H54 (cell line): Measurements from ENCODE around the gene FAM219B.
"Not testable (repeated sequence)": the region's sequence is repeated elsewhere in the genome, so short reads cannot be mapped to it uniquely, and the experiment has no call there.

ENCODE experiments used
- DNase-seq: peaks from one replicate; pipeline ENCODE4 v3.0.0; 2011; ENCODE audit warnings: low spot score, mixed read lengths; ENCODE audit not compliant: insufficient read length
- FAIRE-seq: peaks from 3 replicates; lab custom pipeline; 2011; peaks lifted over from hg19 to GRCh38; lab: Jason Lieb, UNC
- POLR2A ChIP-seq: IDR thresholded peaks from 2 replicates; pipeline ENCODE4 v1.6.1; 2011; ENCODE audit warnings: low read depth, mild to moderate bottlenecking, low read length

The FAM219B gene

DNA sequence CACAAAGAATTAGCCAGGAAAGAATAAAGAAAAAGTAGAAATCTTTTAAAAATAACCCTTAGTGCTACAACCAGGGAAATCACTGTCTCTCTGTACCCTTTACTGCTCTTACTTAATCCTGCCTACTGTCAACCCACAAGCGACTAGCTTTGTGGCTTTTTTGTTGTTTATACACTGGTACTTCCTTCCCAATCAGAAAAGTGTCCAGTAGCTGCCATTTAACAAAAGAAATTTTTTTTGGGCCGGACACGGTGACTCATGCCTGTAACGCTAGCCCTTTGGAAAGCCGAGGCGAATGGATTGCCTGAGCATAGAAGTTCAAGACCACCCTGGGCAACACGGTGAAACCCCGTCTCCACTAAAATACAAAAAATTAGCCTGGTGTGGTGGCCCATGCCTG, 13.8 kb upstream of the FAM219B start:
- FAIRE-seq (no peak), DNase-seq (no peak)
- TF ChIP-seq POLR2A: no peak

DNA sequence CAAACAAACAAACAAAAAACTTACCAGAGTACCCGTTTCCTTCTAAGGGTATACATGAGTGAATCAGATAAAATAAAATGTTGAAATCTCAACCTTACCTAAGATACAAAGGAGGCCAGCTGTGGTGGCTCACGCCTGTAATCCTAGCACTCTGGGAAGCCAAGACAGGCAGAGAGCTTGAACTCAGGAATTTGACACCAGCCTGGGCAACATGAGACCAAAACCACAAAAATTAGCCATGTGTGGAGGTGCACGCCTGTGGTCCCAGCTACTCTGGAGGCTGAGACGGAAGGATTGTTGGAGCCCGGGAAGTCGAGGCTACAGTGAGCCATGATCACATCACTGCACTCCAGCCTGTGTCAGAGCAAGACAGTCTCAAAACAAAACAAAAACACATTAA, 11.0 kb upstream of the FAM219B start:
- TF ChIP-seq POLR2A: no peak
- no peak for DNase-seq
- no peak for FAIRE-seq

DNA sequence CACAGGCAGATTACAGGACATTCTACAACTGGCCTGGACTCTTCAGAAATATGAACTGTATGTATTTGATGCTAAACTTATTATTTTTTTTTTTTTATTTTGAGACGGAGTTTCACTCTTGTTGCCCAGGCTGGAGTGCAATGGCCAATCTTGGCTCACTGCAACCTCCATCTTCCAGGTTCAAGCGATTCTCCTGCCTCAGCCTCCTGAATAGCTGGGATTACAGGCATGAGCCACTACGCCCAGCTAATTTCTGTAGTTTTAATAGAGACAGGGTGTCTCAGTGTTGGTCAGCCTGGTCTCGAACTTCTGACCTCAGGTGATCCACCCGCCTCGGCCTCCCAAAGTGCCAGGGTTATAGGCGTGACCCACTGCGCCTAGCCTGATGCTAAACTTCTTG, 7.1 kb upstream of the FAM219B start:
- DNase-seq, FAIRE-seq: not testable (repeated sequence)

DNA sequence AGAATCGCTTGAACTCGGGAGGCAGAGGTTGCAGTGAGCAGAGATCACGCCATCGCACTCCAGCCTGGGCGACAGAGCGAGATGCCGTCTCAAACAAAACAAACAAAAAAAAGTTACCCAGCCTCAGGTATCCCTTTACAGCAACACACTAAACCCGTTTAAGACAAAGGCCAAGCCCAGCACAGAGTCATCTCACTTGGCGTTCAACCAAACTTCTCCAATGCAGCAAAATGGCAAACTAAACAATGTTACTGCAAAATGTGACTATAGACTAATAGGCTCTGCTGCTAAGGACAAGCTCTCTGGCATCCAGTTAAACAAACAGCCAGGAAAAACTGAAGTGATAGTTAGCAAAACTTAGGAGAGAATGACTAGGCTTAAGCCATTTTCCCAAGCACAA, 6.4 kb upstream of the FAM219B start:
- no peak for DNase-seq
- no peak for FAIRE-seq
- no peak for TF ChIP-seq POLR2A

DNA sequence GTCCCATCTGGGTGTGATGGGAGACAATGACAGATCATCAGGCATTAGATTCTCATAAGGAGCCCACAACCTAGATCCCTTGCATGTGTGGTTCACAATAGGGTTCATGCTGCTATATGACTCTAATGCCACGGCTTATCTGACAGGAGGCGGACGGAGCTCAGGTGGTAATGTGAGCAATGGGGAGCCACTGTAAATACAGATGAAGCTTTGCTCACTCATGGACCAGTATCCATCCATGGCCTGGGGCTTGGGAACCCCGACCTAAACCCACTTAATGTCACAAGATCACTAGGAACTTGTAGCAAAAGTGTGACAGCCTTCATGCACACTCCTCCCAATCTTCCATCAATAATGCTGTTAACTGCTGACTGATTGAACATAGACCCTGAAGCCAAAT, 2.0 kb upstream of the FAM219B start:
- FAIRE-seq (no peak), DNase-seq (no peak)
- TF ChIP-seq POLR2A: no peak

DNA sequence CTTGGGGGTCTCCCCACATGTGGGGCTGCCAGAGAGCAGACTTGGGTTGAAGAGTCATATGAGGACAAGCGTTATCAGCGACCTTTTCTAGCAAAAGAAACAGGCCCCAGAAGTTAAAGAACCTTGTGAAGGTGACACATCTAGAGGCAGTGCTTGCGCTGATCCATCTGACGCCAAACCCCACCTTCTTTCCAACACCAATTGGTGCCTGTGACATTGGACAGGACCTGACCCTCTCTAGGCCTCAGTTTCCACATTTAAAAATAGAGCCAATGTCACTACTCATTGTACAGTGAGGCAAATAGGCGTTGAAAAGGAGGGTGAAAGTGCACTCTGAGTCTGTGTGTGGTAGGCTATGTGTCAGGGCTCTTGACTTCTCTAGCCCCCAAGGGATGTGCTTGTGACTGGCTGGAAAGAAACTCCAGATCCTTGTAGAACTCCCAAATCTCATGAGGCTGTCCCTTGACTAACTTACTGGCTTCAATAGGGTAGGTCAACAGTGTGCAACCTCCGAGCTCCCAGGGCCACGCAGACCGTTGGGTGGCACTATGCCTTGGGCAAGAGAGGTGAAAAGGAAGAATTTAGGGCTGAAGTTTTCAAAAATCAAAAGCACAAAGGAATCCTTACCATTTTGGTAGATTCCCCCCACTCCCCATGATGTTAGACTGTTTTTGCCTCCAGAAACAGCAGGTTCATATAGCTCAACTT, 666 bp upstream of the FAM219B start:
- FAIRE-seq: no peak
- no peak for TF ChIP-seq POLR2A
- DNase-seq: no peak

DNA sequence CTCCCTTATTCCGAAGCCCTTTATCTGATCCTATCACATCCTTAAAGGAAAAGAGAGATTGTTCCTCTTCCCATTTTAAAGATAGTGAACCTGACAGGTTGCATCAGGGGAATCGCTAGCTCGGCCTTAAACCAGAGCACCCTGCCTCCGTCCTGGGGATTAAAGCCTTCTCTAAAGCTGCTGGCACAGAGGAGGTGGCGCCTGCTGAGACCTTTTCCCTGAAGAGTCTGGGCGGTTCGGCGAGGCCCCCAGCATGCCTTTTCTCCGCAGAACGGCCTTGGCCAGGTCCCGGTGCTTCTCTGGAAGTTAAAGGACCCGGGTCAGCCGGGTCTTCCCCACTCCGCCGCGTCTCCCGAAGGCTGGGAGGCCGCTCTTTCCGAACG, 593 bp downstream of the FAM219B start:
- no peak for FAIRE-seq
- no peak for TF ChIP-seq POLR2A
- no peak for DNase-seq

DNA sequence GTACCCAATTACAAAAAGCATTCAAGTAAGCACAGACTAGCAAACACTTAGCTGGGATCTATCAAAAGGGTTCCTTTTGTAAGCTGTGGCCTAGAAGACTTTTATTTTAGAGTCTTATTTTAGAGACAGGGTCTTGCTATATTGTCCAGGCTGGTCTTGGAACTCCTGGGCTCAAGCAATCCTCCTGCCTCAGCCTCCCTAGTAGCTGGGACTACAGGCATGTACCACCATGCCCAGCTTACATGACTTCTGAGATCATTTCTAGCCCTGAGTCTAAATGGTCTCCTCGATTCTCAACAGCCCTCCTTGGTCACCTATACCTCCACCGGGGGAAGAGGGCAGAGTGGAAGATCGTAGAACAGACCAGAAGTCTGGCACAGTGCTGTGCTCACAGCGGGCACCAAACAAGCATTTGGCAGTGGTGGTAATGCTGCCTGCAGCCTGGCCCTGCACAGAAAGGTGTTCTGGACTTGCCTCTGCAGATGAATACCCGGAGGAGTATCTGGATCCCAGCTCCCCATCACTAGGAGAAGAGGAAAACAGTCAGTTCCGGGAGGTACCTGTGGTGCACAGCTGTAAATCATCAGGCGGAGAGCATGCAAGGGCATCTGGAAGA, 2.4 kb downstream of the FAM219B start:
- FAIRE-seq: no peak
- DNase-seq: no peak
- TF ChIP-seq POLR2A: no peak

DNA sequence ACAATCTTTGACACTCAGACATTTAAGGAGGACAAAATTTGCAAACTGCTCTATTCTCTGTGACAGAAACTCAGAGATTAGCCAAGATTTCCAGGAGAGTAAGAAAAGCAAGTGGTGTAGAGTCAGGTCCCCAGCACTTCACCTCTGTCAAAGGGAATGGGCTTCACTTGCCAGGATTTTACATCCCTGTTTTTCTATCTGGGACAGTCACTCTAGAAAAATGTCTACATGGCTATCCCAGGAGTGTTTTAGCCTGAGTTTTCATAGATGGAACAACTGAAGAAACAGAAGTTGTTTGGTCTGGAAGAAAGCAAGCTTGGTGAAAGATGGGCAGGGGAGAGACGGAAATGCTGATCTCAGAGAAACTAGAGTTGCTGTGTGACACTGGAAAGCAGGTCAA, 3.0 kb downstream of the FAM219B start:
- no peak for FAIRE-seq
- no peak for DNase-seq
- no peak for TF ChIP-seq POLR2A

DNA sequence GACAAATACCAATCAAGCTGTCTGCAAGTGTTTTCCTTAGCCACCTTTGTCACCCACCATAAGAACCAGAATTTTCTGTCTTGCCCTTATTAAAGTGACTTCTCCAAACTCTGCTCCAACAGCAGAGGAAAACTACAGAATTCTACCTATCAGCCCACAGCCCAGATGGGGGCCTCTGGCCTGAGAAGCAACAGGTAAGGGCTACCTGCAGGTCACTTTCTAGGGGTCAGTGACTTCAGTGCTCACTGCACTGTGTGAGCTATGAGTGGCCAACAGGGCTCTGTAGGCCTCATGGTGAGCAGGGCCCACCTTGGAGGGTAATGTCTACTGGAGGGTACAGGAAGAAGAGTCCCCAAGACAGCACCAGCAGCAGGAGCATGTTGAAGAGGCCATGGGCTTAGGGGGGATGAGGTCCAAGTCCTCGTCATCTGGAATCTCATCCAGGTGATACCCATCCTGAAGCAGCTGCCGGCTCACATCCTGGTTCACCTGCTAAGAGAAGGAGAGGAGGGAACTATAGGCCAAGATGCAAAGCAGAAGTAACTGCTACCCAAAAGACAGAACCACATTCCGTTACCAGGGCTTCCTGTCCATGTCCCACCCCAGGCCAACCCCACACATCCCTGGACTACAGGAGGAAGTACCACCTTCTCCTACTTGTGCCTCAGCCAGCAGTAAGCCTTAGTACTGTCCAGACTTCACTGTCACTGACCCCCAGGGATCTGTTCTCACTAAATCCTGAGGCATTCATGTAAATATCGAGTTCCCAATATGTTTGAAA, 4.2 kb downstream of the FAM219B start:
- DNase-seq (no peak), FAIRE-seq (no peak)
- TF ChIP-seq POLR2A: no peak

DNA sequence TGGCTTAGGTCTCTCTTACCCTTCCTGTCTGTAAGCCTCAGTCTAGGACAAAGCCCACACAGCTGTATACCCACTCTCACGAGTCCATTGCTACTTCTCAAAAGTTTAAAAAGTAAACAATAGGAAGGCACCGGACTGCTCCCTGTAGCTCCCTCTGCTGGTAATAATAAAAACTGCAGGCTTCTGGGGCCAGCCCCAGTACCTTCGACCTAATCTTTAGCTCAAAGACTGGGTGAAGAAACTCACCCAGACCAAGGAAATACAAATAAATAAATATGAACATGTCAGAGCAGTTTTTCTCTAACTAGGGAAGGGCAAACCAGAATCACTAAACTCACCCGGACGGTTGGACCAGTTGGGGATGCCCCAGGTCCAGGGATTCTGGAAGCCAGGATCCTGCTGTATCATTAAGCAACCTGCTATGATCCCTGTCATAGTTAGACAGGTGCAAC, 5.0 kb downstream of the FAM219B start:
- DNase-seq: peak; percentile 51
- TF ChIP-seq POLR2A: no peak
- no peak for FAIRE-seq

DNA sequence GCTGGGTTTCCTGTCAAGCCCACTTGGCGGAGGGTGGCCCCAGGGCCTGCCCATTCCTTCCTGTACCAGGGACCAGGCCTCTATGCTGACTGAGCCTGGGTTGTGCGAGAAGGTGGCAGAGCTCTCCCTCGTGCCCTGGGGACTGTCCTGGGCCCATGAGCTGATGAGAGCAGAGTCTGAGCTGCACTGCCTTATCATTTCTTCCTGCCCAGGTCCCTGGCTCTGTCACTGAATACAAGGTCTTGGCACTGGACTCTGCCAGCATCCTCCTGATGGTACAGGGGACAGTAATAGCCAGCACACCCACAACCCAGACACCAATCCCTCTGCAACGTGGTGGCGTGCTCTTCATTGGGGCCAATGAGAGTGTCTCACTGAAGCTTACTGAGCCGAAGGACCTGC, 9.3 kb downstream of the FAM219B start:
- FAIRE-seq (no peak), DNase-seq (no peak)
- no peak for TF ChIP-seq POLR2A

DNA sequence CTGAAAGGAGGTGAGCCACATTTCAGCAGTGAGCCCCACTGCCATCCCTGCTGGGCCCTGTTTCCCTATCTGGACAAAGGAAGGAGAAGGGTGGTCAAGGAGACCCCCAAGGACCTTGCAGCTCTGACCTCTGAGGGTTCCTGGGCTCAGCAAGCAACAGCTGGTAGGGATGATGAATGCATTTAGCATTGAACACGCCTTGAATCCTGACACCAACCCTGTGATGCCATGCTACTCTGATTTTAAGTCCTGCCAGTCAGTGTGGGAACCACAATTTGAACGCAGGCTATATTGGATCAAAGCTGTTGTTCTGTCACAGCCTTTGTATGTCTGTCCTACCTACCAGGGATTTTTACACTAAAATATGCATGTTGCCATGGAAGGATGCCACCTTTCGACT, 10.3 kb downstream of the FAM219B start:
- FAIRE-seq (no peak), DNase-seq (no peak)
- TF ChIP-seq POLR2A: no peak

DNA sequence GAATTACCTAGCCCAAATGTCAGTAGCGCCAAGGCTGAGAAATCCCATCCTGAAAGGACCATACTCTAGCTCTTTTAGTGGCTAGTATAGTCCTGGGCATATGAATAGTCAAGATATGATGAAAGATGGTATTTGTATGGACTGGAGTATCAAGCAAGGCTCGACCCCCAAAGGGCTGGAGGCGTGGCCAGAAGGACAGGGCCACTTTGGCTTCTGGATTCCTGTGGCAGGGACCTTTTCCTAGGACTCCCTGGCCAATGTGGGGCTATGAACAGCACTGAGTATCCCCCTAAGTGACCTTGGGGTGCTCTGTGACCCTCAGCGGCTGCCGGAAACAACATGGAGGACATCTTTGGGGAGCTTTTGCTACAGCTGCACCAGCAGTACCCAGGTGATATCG, 10.8 kb downstream of the FAM219B start:
- no peak for TF ChIP-seq POLR2A
- DNase-seq (no peak), FAIRE-seq (no peak)

DNA sequence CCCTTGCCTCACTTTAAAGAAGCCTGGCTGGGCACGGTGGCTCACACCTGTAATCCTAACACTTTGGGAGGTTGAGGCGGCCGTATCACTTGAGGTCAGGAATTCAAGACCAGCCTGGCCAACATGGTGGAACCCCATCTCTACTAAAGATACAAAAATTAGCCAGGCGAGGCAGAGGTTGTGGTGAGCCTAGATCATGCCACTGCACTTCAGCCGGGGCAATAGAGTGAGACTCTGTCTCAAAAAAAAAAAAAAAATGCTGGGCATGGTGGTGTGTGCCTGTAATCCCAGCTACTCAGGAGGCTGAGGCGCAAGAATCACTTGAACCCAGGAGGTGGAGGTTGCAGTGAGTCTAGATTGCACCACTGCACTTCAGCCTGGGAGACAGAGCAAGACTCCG, 12.3 kb downstream of the FAM219B start:
- not testable (repeated sequence) for DNase-seq, FAIRE-seq
